GM19035 (cell line): ENCODE measurements around the gene GRB14.
A peak's percentile ranks its signal among the peaks of the same experiment; 100 is the strongest.

Experiments
- ATAC-seq: cut with Tn5 transposase; IDR thresholded peaks from one replicate; pipeline ENCODE4 v1.9.1; 2021; ENCODE audit not compliant: unreplicated experiment

GRB14 gene

GRCh38 chr2:164617466-164617865 is 3.8 kb downstream of the GRB14 start:
- ATAC-seq = no peak

GRCh38 chr2:164613321-164613982 is 7.8 kb downstream of the GRB14 start:
- ATAC-seq = no peak

GRCh38 chr2:164609790-164610189 is 11.5 kb downstream of the GRB14 start:
- no peak for ATAC-seq

GRCh38 chr2:164606557-164606956 is 14.7 kb downstream of the GRB14 start:
- ATAC-seq = no peak

- no peak for ATAC-seq
Measured at GRCh38 chr2:164605295-164605694, 16.0 kb downstream of the GRB14 start.

GRCh38 chr2:164600763-164601162 is 20.5 kb downstream of the GRB14 start:
- no peak for ATAC-seq

- peak; percentile 99 for ATAC-seq
Measured at GRCh38 chr2:164599954-164600589, 21.2 kb downstream of the GRB14 start.

- no peak for ATAC-seq
Measured at GRCh38 chr2:164597983-164598382, 23.3 kb downstream of the GRB14 start.

- no peak for ATAC-seq
Measured at GRCh38 chr2:164595031-164595430, 26.3 kb downstream of the GRB14 start.

- ATAC-seq = no peak
Measured at GRCh38 chr2:164593959-164594358, 27.3 kb downstream of the GRB14 start.

- no peak for ATAC-seq
Measured at GRCh38 chr2:164593541-164593940, 27.7 kb downstream of the GRB14 start.

- no peak for ATAC-seq
Measured at GRCh38 chr2:164589522-164589921, 31.8 kb downstream of the GRB14 start.

- ATAC-seq = no peak
Measured at GRCh38 chr2:164581050-164581449, 40.2 kb downstream of the GRB14 start.

GRCh38 chr2:164574931-164575330 is 46.4 kb downstream of the GRB14 start:
- ATAC-seq = no peak

GRCh38 chr2:164570475-164570874 is 50.8 kb downstream of the GRB14 start:
- no peak for ATAC-seq

GRCh38 chr2:164569378-164569777 is 51.9 kb downstream of the GRB14 start:
- no peak for ATAC-seq

- no peak for ATAC-seq
Measured at GRCh38 chr2:164568317-164568716, 53.0 kb downstream of the GRB14 start.

- no peak for ATAC-seq
Measured at GRCh38 chr2:164567335-164567989, 53.8 kb downstream of the GRB14 start.

- ATAC-seq = no peak
Measured at GRCh38 chr2:164565359-164565758, 55.9 kb downstream of the GRB14 start.

GRCh38 chr2:164562666-164563065 is 58.6 kb downstream of the GRB14 start:
- ATAC-seq = no peak

GRCh38 chr2:164561991-164562390 is 59.3 kb downstream of the GRB14 start:
- ATAC-seq = no peak

- no peak for ATAC-seq
Measured at GRCh38 chr2:164561416-164561815, 59.9 kb downstream of the GRB14 start.
